Astrocyte (in vitro differentiated cells and primary cell): ENCODE results near the gene USP40. TPM values are rescaled to one million over a fixed set of nuclear protein-coding genes. Genes with fewer than 3 reads are reported as not detected.

ENCODE experiments used
- DNase-seq: peaks from one replicate; pipeline ENCODE4 v3.0.0-alpha.2; 2010; ENCODE audit warnings: low read depth
- FAIRE-seq: peaks from 2 replicates; lab custom pipeline; 2011; peaks lifted over from hg19 to GRCh38; lab: Jason Lieb, UNC
- H2AFZ ChIP-seq: 2 replicates; pipeline ENCODE4 v1.6.0; 2012; ENCODE audit warnings: low read depth, low read length, inconsistent platforms
- H3K27ac ChIP-seq: 2 replicates; pipeline ENCODE4 v1.5.1; 2011; ENCODE audit warnings: low read depth, low read length, inconsistent platforms
- H3K27me3 ChIP-seq: 2 replicates; pipeline ENCODE4 v1.6.0; 2011; ENCODE audit warnings: low read length, inconsistent platforms; ENCODE audit not compliant: insufficient read depth
- H3K36me3 ChIP-seq: 2 replicates; pipeline ENCODE4 v1.5.1; 2011; ENCODE audit warnings: low read length, inconsistent platforms; ENCODE audit not compliant: insufficient read depth
- H3K4me1 ChIP-seq: 2 replicates; pipeline ENCODE4 v1.5.1; 2011; ENCODE audit warnings: low read length, inconsistent platforms; ENCODE audit not compliant: insufficient read depth
- H3K4me2 ChIP-seq: 2 replicates; pipeline ENCODE4 v1.6.0; 2012; ENCODE audit warnings: low read length, inconsistent platforms
- H3K4me3 ChIP-seq: 2 replicates; pipeline ENCODE4 v1.5.1; 2011; ENCODE audit warnings: low read depth, mild to moderate bottlenecking, low read length, inconsistent platforms; ENCODE audit not compliant: insufficient read depth
- H3K79me2 ChIP-seq: 2 replicates; pipeline ENCODE4 v1.6.0; 2012; ENCODE audit warnings: mild to moderate bottlenecking, low read length, inconsistent platforms; ENCODE audit not compliant: insufficient read depth
- H3K9ac ChIP-seq: 2 replicates; pipeline ENCODE4 v1.6.0; 2012; ENCODE audit warnings: mild to moderate bottlenecking, low read length, inconsistent platforms
- H3K9me3 ChIP-seq: 2 replicates; pipeline ENCODE4 v1.5.1; 2012; ENCODE audit warnings: low read depth, mild to moderate bottlenecking, low read length, inconsistent platforms; ENCODE audit not compliant: insufficient read depth
- H4K20me1 ChIP-seq: 2 replicates; pipeline ENCODE4 v1.6.0; 2012; ENCODE audit warnings: low read length, inconsistent platforms; ENCODE audit not compliant: insufficient read depth
- H3K27ac Mint-ChIP-seq: one replicate; pipeline ENCODE4 v1.8.0; 2021; ENCODE audit warnings: mild to moderate bottlenecking, mixed read lengths; ENCODE audit not compliant: unreplicated experiment
- H3K27me3 Mint-ChIP-seq: one replicate; pipeline ENCODE4 v1.8.0; 2021; ENCODE audit warnings: low read depth, mixed read lengths; ENCODE audit not compliant: unreplicated experiment
- H3K36me3 Mint-ChIP-seq: one replicate; pipeline ENCODE4 v1.8.0; 2021; ENCODE audit warnings: low read depth, mixed read lengths; ENCODE audit not compliant: unreplicated experiment
- H3K4me1 Mint-ChIP-seq: one replicate; pipeline ENCODE4 v1.8.0; 2021; ENCODE audit warnings: low read depth, mixed read lengths; ENCODE audit not compliant: unreplicated experiment
- H3K4me3 Mint-ChIP-seq: one replicate; pipeline ENCODE4 v1.8.0; 2021; ENCODE audit warnings: mild to moderate bottlenecking, moderate library complexity, mixed read lengths; ENCODE audit not compliant: unreplicated experiment
- H3K9me3 Mint-ChIP-seq: one replicate; pipeline ENCODE4 v1.8.0; 2021; ENCODE audit warnings: mild to moderate bottlenecking, mixed read lengths; ENCODE audit not compliant: unreplicated experiment
- EZH2 ChIP-seq: IDR thresholded peaks from 2 replicates; pipeline ENCODE4 v1.6.1; 2012; ENCODE audit warnings: mild to moderate bottlenecking, low read length, inconsistent platforms; ENCODE audit not compliant: insufficient read depth
- total RNA-seq: library from RNA; stranded (reverse); gene quantifications from 2 replicates; pipeline ENCODE4 v1.2.1, GENCODE V29; 2021
- TF ChIP-seq, protein P1 (sequence below): IDR thresholded peaks from 2 replicates; pipeline ENCODE4 v1.5.1; 2011; ENCODE audit warnings: low read depth, mild to moderate bottlenecking, inconsistent platforms, low read length, moderate library complexity; ENCODE audit not compliant: insufficient read depth

The USP40 gene
- total RNA-seq, 1 donor from 2014 or later, result 25.4 TPM

DNA sequence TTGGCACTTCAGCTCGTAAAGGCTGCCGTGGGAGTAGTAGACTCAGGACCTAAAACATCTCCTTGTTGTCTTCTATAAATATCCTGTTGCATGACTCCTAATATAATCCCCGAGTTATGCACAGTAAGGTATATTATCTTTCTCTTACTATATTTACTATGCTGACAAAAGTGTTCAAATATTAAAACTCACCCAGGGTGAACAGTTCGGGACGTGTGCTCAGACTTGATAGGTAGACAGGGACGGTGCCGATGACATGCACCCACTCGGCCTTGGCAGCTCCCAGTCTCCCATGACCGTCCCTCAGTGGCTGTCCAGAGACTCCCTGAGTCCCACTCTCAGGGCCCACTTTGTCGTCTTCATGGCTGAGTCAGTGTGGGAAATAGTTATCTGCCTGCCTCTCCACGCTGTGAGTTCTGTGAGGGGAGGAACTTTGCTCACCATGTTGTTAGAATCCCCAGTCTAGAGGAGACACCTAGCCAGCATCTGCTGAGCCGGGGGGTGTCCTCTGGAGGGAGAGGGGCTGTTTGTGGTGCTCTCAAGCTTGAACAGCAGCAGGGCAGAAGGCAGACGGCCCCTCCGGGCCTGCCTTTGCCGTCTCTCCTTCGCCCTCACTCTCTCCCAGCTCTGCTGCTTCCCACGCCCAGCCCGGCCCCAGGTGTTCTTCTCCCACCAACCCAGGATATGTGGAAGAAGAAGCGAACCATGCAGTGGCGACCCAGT, 137.2 kb downstream of the USP40 start:
- Mint-ChIP-seq H3K4me1 (peaks cover 27% of the 10 kb centered on the region), H3K9me3 (peaks cover 15% of the 10 kb centered on the region), H3K4me3 (no peak overlapping the region), H3K27ac (no peak overlapping the region), H3K36me3 (peaks cover 10% of the 10 kb centered on the region), H3K27me3 (no peaks in the 10 kb centered on the region)
- FAIRE-seq (no peak), DNase-seq (no peak)
- Histone ChIP-seq H3K4me2 (no peak overlapping the region), H4K20me1 (no peaks in the 10 kb centered on the region), H3K9ac (no peak overlapping the region), H3K4me1 (peaks cover 4% of the 10 kb centered on the region), H3K36me3 (no peaks in the 10 kb centered on the region), H3K9me3 (no peaks in the 10 kb centered on the region), H3K4me3 (no peak overlapping the region), H3K27me3 (no peaks in the 10 kb centered on the region), H2AFZ (no peak overlapping the region), H3K79me2 (peaks cover 23% of the 10 kb centered on the region), H3K27ac (no peak overlapping the region)
- TF ChIP-seq, protein P1, sequence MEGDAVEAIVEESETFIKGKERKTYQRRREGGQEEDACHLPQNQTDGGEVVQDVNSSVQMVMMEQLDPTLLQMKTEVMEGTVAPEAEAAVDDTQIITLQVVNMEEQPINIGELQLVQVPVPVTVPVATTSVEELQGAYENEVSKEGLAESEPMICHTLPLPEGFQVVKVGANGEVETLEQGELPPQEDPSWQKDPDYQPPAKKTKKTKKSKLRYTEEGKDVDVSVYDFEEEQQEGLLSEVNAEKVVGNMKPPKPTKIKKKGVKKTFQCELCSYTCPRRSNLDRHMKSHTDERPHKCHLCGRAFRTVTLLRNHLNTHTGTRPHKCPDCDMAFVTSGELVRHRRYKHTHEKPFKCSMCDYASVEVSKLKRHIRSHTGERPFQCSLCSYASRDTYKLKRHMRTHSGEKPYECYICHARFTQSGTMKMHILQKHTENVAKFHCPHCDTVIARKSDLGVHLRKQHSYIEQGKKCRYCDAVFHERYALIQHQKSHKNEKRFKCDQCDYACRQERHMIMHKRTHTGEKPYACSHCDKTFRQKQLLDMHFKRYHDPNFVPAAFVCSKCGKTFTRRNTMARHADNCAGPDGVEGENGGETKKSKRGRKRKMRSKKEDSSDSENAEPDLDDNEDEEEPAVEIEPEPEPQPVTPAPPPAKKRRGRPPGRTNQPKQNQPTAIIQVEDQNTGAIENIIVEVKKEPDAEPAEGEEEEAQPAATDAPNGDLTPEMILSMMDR, result no peak
- TF ChIP-seq EZH2, result no peak

DNA sequence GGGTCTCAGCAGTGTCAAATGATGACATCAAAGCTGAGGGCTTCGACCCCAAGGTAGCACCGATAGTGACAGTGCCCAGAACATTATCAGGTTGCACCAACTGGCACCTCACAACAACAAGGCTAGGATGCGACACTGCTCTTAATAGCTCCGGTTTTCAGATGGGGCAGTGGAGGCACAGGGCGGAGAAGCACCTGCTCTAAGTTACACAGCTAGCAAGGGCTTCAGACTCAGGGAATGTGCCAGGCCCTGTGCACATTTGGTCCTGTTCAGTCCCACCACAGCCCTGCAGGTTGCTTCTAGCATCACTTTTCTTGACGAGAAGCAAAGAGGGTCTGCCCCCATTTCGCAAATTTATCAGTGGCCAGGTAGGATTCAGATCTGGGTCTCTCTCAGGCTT, 138.1 kb downstream of the USP40 start:
- Histone ChIP-seq H3K4me1 (peaks cover 4% of the 10 kb centered on the region), H3K4me3 (no peak overlapping the region), H2AFZ (no peak overlapping the region), H3K27ac (no peak overlapping the region), H3K79me2 (peaks cover 32% of the 10 kb centered on the region), H3K4me2 (no peak overlapping the region), H4K20me1 (no peaks in the 10 kb centered on the region), H3K9ac (no peak overlapping the region), H3K27me3 (no peaks in the 10 kb centered on the region), H3K36me3 (no peaks in the 10 kb centered on the region), H3K9me3 (no peaks in the 10 kb centered on the region)
- Mint-ChIP-seq H3K9me3 (peaks cover 17% of the 10 kb centered on the region), H3K4me3 (no peak overlapping the region), H3K4me1 (peaks cover 22% of the 10 kb centered on the region), H3K27me3 (no peaks in the 10 kb centered on the region), H3K36me3 (peaks cover 13% of the 10 kb centered on the region), H3K27ac (no peak overlapping the region)
- FAIRE-seq (no peak), DNase-seq (no peak)
- TF ChIP-seq, protein P1, result no peak

DNA sequence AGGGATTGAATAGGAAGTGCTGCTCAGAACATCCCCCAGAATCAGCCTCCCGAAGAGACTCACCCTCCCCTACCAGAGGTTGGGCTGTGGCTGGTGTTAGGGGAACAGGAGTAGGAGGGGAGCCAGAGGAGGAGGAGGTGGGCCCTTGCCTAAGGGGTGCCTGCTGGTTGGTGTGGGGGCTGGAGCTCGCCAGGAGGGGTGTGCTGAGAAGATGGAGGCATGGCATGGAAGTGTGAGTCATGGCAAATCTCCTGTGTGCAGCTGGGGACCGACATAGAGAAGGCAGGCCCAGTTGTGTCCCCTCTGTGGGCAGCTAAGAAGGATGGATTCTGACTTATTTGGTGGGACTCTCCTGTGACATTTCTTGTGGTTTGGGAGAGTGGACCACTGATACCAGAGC, 138.6 kb downstream of the USP40 start:
- Histone ChIP-seq H3K9ac (no peak overlapping the region), H3K27ac (no peak overlapping the region), H3K4me1 (peaks cover 4% of the 10 kb centered on the region), H3K9me3 (no peaks in the 10 kb centered on the region), H2AFZ (no peak overlapping the region), H3K4me3 (no peak overlapping the region), H4K20me1 (no peaks in the 10 kb centered on the region), H3K27me3 (no peaks in the 10 kb centered on the region), H3K79me2 (peaks cover 35% of the 10 kb centered on the region), H3K36me3 (no peaks in the 10 kb centered on the region), H3K4me2 (no peak overlapping the region)
- Mint-ChIP-seq H3K27ac (no peak overlapping the region), H3K9me3 (peaks cover 17% of the 10 kb centered on the region), H3K4me3 (no peak overlapping the region), H3K4me1 (peaks cover 22% of the 10 kb centered on the region), H3K27me3 (no peaks in the 10 kb centered on the region), H3K36me3 (peaks cover 17% of the 10 kb centered on the region)
- TF ChIP-seq EZH2, result no peak
- TF ChIP-seq, protein P1, result no peak
- no peak for DNase-seq
- FAIRE-seq, result no peak
